CD4-positive, alpha-beta memory T cell (primary cell): Measurements from ENCODE around the gene KBTBD4. TPM values are rescaled to one million over a fixed set of nuclear protein-coding genes. Genes with fewer than 3 reads are reported as not detected.
"Not testable (repeated sequence)": the region's sequence is repeated elsewhere in the genome, so short reads cannot be mapped to it uniquely, and the experiment has no call there.

Experiments
- CTCF ChIA-PET: fragments of 350-600 bp; sonication (Branson Sonifier 250); formaldehyde crosslinking; loops from one replicate; lab custom pipeline; 2021; ENCODE audit warnings: inconsistent platforms; ENCODE audit not compliant: partially characterized antibody; lab: Charles Lee
- POLR2A ChIA-PET: fragments of 350-600 bp; sonication (Branson Sonifier 250); formaldehyde crosslinking; loops from one replicate; lab custom pipeline; 2021; ENCODE audit not compliant: partially characterized antibody; lab: Charles Lee
- DNase-seq, 5 donors: peaks; one replicate each; pipeline versions ENCODE4 v3.0.0 to v3.0.0-alpha.2; 2020 to 2022; ENCODE audit warnings: mixed read lengths in 1 of 5
- H3K27ac ChIP-seq: one replicate; pipeline ENCODE4 v1.7.0; 2013; ENCODE audit warnings: low read depth, low read length
- H3K27me3 ChIP-seq: 2 replicates; pipeline ENCODE4 v1.7.0; 2013; ENCODE audit warnings: mild to moderate bottlenecking, low read length, moderate library complexity; ENCODE audit not compliant: insufficient read depth
- H3K36me3 ChIP-seq: 2 replicates; pipeline ENCODE4 v1.7.0; 2013; ENCODE audit warnings: mild to moderate bottlenecking, low read length, moderate library complexity; ENCODE audit not compliant: insufficient read depth
- H3K4me1 ChIP-seq: 2 replicates; pipeline ENCODE4 v1.7.0; 2013; ENCODE audit warnings: mild to moderate bottlenecking, low read length, moderate library complexity; ENCODE audit not compliant: insufficient read depth
- H3K4me3 ChIP-seq, 2 donors: one replicate each; pipeline ENCODE4 v1.7.0; 2013; ENCODE audit warnings: low read length in 2 of 2, mild to moderate bottlenecking in 1 of 2
- H3K9me3 ChIP-seq, 2 donors: one replicate each; pipeline ENCODE4 v1.7.0; 2013; ENCODE audit warnings: low read length in 2 of 2, control low read depth in 1 of 2; ENCODE audit not compliant: control insufficient read depth in 1 of 2
- H3K27ac Mint-ChIP-seq, 7 donors: one replicate each; pipeline ENCODE4 v1.8.0; 2020 to 2021; ENCODE audit warnings: mixed read lengths in 7 of 7, mild to moderate bottlenecking in 6 of 7, inconsistent platforms in 3 of 7, moderate library complexity in 3 of 7
- H3K27me3 Mint-ChIP-seq, 2 donors: one replicate each; pipeline ENCODE4 v1.8.0; 2020 to 2021; ENCODE audit warnings: mixed read lengths in 2 of 2
- H3K36me3 Mint-ChIP-seq, 2 donors: one replicate each; pipeline ENCODE4 v1.8.0; 2020 to 2021; ENCODE audit warnings: mixed read lengths in 2 of 2, inconsistent platforms in 1 of 2, mild to moderate bottlenecking in 1 of 2
- H3K4me1 Mint-ChIP-seq, 4 donors: one replicate each; pipeline ENCODE4 v1.8.0; 2020 to 2021; ENCODE audit warnings: mixed read lengths in 4 of 4, mild to moderate bottlenecking in 1 of 4
- H3K4me3 Mint-ChIP-seq, 8 donors: one replicate each; pipeline ENCODE4 v1.8.0; 2020 to 2021; ENCODE audit warnings: mixed read lengths in 8 of 8, mild to moderate bottlenecking in 7 of 8, moderate library complexity in 6 of 8, inconsistent platforms in 3 of 8
- H3K9me3 Mint-ChIP-seq, 8 donors: one replicate each; pipeline ENCODE4 v1.8.0; 2020 to 2021; ENCODE audit warnings: mixed read lengths in 8 of 8, mild to moderate bottlenecking in 5 of 8, inconsistent platforms in 3 of 8, moderate library complexity in 1 of 8
- intact Hi-C: fragments of 100-400 bp; cut with micrococcal nuclease; formaldehyde crosslinking; loops from one replicate; pipeline ENCODE4 v1.15.1; 2023
- polyA plus RNA-seq, 2 donors: library from polyadenylated mRNA; unstranded; fragments of 300-500 nt; fragmentation: Illumina TruSeq; gene quantifications; one replicate each; pipeline ENCODE4 v1.2.3, GENCODE V29; 2021
- total RNA-seq, 2 experiments: library from RNA; stranded (reverse); gene quantifications; one replicate each; pipeline ENCODE4 v1.2.3, GENCODE V29; 2021

KBTBD4 gene
- total and polyA plus RNA-seq, 4 experiments from 2014 or later, result 21.2 to 71.9 (median 31.4) TPM

DNA sequence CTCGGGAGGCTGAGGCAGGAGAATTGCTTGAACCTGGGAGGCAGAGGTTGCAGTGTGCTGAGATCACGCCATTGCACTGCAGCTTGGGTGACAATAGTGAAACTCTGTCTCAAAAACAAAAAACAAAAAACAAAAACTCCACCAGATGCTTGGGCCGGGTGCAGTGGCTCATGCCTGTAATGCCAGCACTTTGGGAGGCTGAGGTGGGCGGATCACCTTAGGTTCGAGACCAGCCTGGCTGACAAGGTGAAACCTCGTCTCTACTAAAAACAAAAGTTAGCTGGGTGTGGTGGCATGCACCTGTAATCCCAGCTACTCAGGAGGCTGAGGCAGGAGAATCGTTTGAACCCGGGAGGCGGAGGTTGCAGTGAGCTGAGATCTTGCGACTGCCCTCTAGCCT, 14.4 kb downstream of the KBTBD4 start:
- DNase-seq, H3K27me3 ChIP-seq, H3K4me3 ChIP-seq, H3K9me3 Mint-ChIP-seq, H3K9me3 ChIP-seq, H3K27ac ChIP-seq, H3K36me3 ChIP-seq, H3K27me3 Mint-ChIP-seq, H3K36me3 Mint-ChIP-seq: not testable (repeated sequence)
- peaks cover 13% of the 10 kb centered on the region for H3K4me1 ChIP-seq
- CTCF ChIA-PET, result interaction anchor here (1.1 to 2.3 kb wide), 7 partner anchors 9 to 190 kb away, joined by 3 to 14 read pairs (median 7); partner anchors contain the start of genes CELF1, KBTBD4 and NDUFS3
- Mint-ChIP-seq H3K27ac (peak overlapping the region in 5 of 7 donors; percentile 32 to 86 (median 48)), H3K4me3 (peak overlapping the region; percentile 49 to 85 (median 60)), H3K4me1 (peaks cover 9 to 25% (median 19%) of the 10 kb centered on the region in 4 donors)
- intact Hi-C loops, result loop anchor here (2.0 kb wide), 1 partner anchor 14 kb away; the partner anchor contains the start of genes KBTBD4 and NDUFS3
- POLR2A ChIA-PET, result interaction anchor here (0.5 to 7.6 kb wide), 6 partner anchors 9 to 350 kb away, joined by 3 to 52 read pairs (median 6); partner anchors contain the start of genes CELF1, KBTBD4 and NDUFS3

DNA sequence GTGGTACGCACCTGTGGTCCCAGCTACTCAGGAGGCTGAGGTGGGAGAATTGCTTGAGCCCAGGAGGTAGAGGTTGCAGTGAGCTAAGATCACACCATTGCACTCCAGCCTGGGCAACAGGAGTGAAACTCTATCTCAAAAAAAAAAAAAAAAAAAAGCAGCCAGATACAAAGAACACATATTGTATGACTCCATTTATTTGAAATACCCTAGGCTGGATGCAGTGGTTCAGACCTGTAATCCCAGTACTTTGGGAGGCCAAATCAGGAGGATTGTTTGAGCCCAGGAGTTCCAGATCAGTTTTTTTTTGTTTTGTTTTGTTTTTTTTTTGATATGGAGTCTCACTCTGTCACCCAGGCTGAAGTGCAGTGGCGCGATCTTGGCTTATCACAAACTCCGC, 16.4 kb downstream of the KBTBD4 start:
- H3K27me3 Mint-ChIP-seq, H3K4me3 ChIP-seq, H3K36me3 Mint-ChIP-seq, H3K27ac Mint-ChIP-seq, H3K27ac ChIP-seq, H3K36me3 ChIP-seq, H3K27me3 ChIP-seq, intact Hi-C loops, H3K9me3 ChIP-seq, DNase-seq, POLR2A ChIA-PET, H3K9me3 Mint-ChIP-seq: not testable (repeated sequence)
- H3K4me3 Mint-ChIP-seq, result peak overlapping the region in 1 of 8 donors; percentile 4
- H3K4me1 ChIP-seq, result peaks cover 13% of the 10 kb centered on the region
- H3K4me1 Mint-ChIP-seq, result peaks cover 9 to 25% (median 19%) of the 10 kb centered on the region in 4 donors
- CTCF ChIA-PET, result interaction anchor here (0.5 to 0.8 kb wide), 2 partner anchors 9 to 69 kb away, joined by 3 to 4 read pairs; no protein-coding TSS in a partner anchor

DNA sequence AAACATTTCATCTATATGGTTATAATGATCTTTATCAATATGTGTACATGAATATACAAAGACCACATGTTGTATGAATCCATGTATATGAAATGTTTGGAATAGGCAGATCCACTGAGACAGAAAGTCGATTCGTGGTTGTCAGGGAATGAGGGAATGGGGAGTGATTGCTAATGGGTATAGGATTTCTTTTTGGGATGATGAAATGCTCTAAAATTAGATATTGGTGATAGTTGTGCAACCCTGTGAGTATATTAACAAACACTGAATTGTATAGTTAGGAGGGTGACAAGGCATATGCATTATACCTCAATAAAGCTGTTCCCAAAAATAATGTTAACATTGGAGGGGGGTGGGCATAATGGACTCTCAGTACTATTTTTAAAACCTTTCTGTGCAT, 18.3 kb downstream of the KBTBD4 start:
- H3K27ac ChIP-seq, result no peak overlapping the region

DNA sequence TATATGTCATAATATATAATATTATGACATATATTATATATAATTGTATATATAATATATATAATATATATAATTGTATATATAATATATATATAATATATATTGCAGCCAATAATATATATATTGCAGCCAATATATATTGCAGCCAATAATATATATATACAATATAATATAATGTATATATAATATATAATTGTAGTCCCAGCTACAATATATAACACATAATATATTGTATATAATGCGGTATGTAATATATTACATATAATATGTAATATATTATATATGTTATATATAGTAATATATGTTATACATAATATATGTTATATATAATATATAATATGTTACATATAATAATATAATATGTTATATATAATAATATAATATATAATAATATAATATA, 20.1 kb downstream of the KBTBD4 start:
- no peak overlapping the region for H3K4me3 Mint-ChIP-seq
- peaks cover under 1 to 6% (median 4%) of the 10 kb centered on the region in 4 donors for H3K4me1 Mint-ChIP-seq
- no peaks in the 10 kb centered on the region for H3K4me1 ChIP-seq
- POLR2A ChIA-PET, result no interaction called here
- CTCF ChIA-PET, result no interaction called here
- H3K27me3 ChIP-seq, result no peaks in the 10 kb centered on the region
- H3K27ac ChIP-seq, result no peak overlapping the region
- H3K36me3 ChIP-seq, result no peaks in the 10 kb centered on the region
- no peak overlapping the region for H3K27ac Mint-ChIP-seq
- no peaks in the 10 kb centered on the region for H3K9me3 Mint-ChIP-seq
- intact Hi-C loops, result loop anchor here (10.0 kb wide), 1 partner anchor 286 kb away; the partner anchor contains the start of gene NUP160
- no peak overlapping the region for H3K4me3 ChIP-seq
- no peaks in the 10 kb centered on the region for H3K27me3 Mint-ChIP-seq
- H3K9me3 ChIP-seq, result no peaks in the 10 kb centered on the region
- no peak for DNase-seq
- H3K36me3 Mint-ChIP-seq, result no peaks in the 10 kb centered on the region

More for the DNA sequence above, 18.3 kb downstream of the KBTBD4 start:
- Histone ChIP-seq H3K27me3 (no peaks in the 10 kb centered on the region), H3K36me3 (no peaks in the 10 kb centered on the region), H3K4me1 (no peaks in the 10 kb centered on the region), H3K4me3 (no peak overlapping the region), H3K9me3 (no peaks in the 10 kb centered on the region)
- Mint-ChIP-seq H3K9me3 (no peaks in the 10 kb centered on the region), H3K4me3 (no peak overlapping the region), H3K36me3 (no peaks in the 10 kb centered on the region), H3K27me3 (no peaks in the 10 kb centered on the region), H3K4me1 (peaks cover 3 to 11% (median 7%) of the 10 kb centered on the region in 4 donors), H3K27ac (no peak overlapping the region)
- intact Hi-C loops, result no loop called here
- DNase-seq, result no peak
- CTCF ChIA-PET, result interaction anchor here (0.8 to 1.2 kb wide), 2 partner anchors 8 to 9 kb away, joined by 3 read pairs; no protein-coding TSS in a partner anchor
- POLR2A ChIA-PET, result no interaction called here

DNA sequence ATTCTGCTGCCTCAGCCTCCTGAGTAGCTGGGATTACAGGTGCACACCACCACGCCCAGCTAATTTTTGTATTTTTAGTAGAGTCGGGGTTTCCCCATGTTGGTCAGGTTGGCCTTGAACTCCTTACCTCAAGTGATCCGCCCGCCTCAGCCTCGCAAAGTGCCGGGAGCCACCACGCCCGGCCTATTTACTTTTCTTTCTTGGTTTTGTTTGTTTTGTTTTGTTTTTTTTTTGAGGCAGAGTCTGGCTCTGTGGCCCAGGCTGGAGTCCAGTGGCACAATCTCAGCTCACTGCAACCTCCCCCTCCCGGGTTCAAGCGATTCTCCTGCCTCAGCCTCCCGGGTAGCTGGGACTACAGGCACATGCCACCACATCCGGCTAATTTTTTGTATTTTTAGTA, 21.8 kb downstream of the KBTBD4 start:
- not testable (repeated sequence) for H3K36me3 Mint-ChIP-seq, H3K9me3 ChIP-seq, H3K4me3 ChIP-seq, H3K4me1 ChIP-seq, H3K4me3 Mint-ChIP-seq, DNase-seq, H3K27me3 ChIP-seq, H3K27ac Mint-ChIP-seq, H3K9me3 Mint-ChIP-seq, H3K27ac ChIP-seq, H3K27me3 Mint-ChIP-seq, H3K36me3 ChIP-seq
- peaks cover 6 to 14% (median 10%) of the 10 kb centered on the region in 4 donors for H3K4me1 Mint-ChIP-seq
- intact Hi-C loops, result loop anchor here (10.0 kb wide), 1 partner anchor 288 kb away; the partner anchor contains the start of gene NUP160
- CTCF ChIA-PET, result interaction anchor here (1.4 kb wide), 1 partner anchor 145 kb away, joined by 4 read pairs; no protein-coding TSS in a partner anchor
- POLR2A ChIA-PET, result interaction anchor here (1.5 kb wide), 1 partner anchor 8 kb away, joined by 3 read pairs; the partner anchor contains the start of gene PTPMT1

DNA sequence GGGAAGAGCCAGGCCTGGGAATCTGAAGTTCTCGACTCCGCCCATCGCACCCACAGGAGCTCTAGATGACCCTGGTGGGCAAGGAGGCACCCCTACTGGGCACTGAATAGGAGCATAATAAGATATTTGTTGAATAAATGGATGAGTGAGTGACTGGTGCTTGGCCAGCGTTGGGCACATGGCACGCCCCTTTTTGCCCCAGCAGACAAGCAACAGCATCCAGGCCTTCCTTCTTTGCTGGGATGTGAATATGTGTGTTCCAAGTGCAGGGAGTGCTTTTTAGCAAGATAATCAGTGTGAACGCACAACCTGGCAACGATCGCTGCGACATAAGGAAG, 25.4 kb downstream of the KBTBD4 start:
- H3K27me3 Mint-ChIP-seq, result no peaks in the 10 kb centered on the region
- ChIA-PET POLR2A (interaction anchor here (0.6 to 4.7 kb wide), 7 partner anchors 11 to 128 kb away, joined by 3 to 44 read pairs (median 4); partner anchors contain the start of genes KBTBD4, NDUFS3 and PTPMT1), CTCF (interaction anchor here (0.7 to 2.9 kb wide), 17 partner anchors 9 to 271 kb away, joined by 3 to 14 read pairs (median 3); partner anchors contain the start of genes KBTBD4, NDUFS3 and PSMC3)
- peak overlapping the region; percentile 88 for H3K27ac ChIP-seq
- no peaks in the 10 kb centered on the region for H3K27me3 ChIP-seq
- H3K4me3 Mint-ChIP-seq, result peak overlapping the region; percentile 77 to 94 (median 80)
- H3K4me1 Mint-ChIP-seq, result peaks cover 26 to 45% (median 35%) of the 10 kb centered on the region in 4 donors
- H3K36me3 Mint-ChIP-seq, result peaks cover 3 to 19% of the 10 kb centered on the region in 2 donors
- peaks cover 0 to 2% (median 0%) of the 10 kb centered on the region in 8 donors for H3K9me3 Mint-ChIP-seq
- peaks cover 44% of the 10 kb centered on the region for H3K4me1 ChIP-seq
- no peaks in the 10 kb centered on the region for H3K9me3 ChIP-seq
- intact Hi-C loops, result loop anchor here (1.0 to 10.0 kb wide), 7 partner anchors 12 to 291 kb away; partner anchors contain the start of genes FNBP4, MTCH2, NDUFS3 and NUP160
- DNase-seq, result no peak
- peak overlapping the region in 1 of 2 donors; percentile 85 for H3K4me3 ChIP-seq
- H3K36me3 ChIP-seq, result no peaks in the 10 kb centered on the region
- peak overlapping the region; percentile 68 to 97 (median 89) for H3K27ac Mint-ChIP-seq
